ENCODE results near the gene TNFSF9. TPM values are rescaled to one million over a fixed set of nuclear protein-coding genes. Genes with fewer than 3 reads are reported as not detected.

TNFSF9 gene
- total RNA-seq, 2 experiments from 2014 or later = 20.9 to 22.3 TPM

- Histone ChIP-seq H3K4me1 (ENCODE audit: insufficient read depth, low read length, poor library complexity, severe bottlenecking) (peaks cover 42% of the 10 kb centered on the region), H3K4me2 (ENCODE audit: low read length) (no peak overlapping the region), H4K20me1 (ENCODE audit: insufficient read depth, low read length) (no peaks in the 10 kb centered on the region), H3K36me3 (ENCODE audit: insufficient read depth, low read length) (no peaks in the 10 kb centered on the region), H3K9me2 (ENCODE audit: insufficient read depth, low read length) (no peaks in the 10 kb centered on the region), H3K79me2 (ENCODE audit: insufficient read depth, low read depth, low read length) (peaks cover 6% of the 10 kb centered on the region; the same call in 1 of the 2 replicates), H2AFZ (ENCODE audit: low read length) (no peak overlapping the region), H3K9me3 (ENCODE audit: low read length) (no peaks in the 10 kb centered on the region), H3K27ac (ENCODE audit: low read depth, low read length, poor library complexity, severe bottlenecking) (no peak overlapping the region), H3K4me3 (ENCODE audit: low read depth, low read length, poor library complexity, severe bottlenecking) (no peak overlapping the region)
- TF ChIP-seq EZH2phosphoT487 (IDR thresholded peaks at IDR 0.05; ENCODE audit: borderline replicate concordance, low read depth, low read length) (no peak), CTCF (conservative IDR thresholded peaks at IDR 0.05; ENCODE audit: low read length) (no peak)
- intact Hi-C loops (cut with micrococcal nuclease; ENCODE audit: unreplicated experiment) = no loop called here
- BruUV-seq (replicated peaks) = no TSS peak
- no peak for DNase-seq (ENCODE audit: low spot score)
- POLR2A ChIA-PET = interaction anchor here (0.6 kb wide), 1 partner anchor 53 kb away, joined by 3 read pairs; no protein-coding TSS in a partner anchor
- CTCF ChIA-PET (ENCODE audit: unreplicated experiment) = no interaction called here
Measured at GRCh38 chr19:6484831-6485230, 46.0 kb upstream of the TNFSF9 start.

GRCh38 chr19:6489278-6490061, 41.4 kb upstream of the TNFSF9 start:
- no peaks in the 10 kb centered on the region for H4K20me1 ChIP-seq (ENCODE audit: insufficient read depth, low read length)
- H2AFZ ChIP-seq (ENCODE audit: low read length) = peak overlapping the region; percentile 95
- ChIA-PET CTCF (ENCODE audit: unreplicated experiment) (interaction anchor here (0.7 kb wide), 1 partner anchor 13 kb away, joined by 3 read pairs; no protein-coding TSS in a partner anchor), POLR2A (interaction anchor here (0.7 kb wide), 1 partner anchor 416 kb away, joined by 3 read pairs; no protein-coding TSS in a partner anchor)
- peak; percentile 79 for DNase-seq (ENCODE audit: low spot score)
- peaks cover 15% of the 10 kb centered on the region for H3K4me1 ChIP-seq (ENCODE audit: insufficient read depth, low read length, poor library complexity, severe bottlenecking)
- intact Hi-C loops (cut with micrococcal nuclease; ENCODE audit: unreplicated experiment) = no loop called here
- H3K79me2 ChIP-seq (ENCODE audit: insufficient read depth, low read depth, low read length) = no peaks in the 10 kb centered on the region
- peak overlapping the region; percentile 55 for H3K27ac ChIP-seq (ENCODE audit: low read depth, low read length, poor library complexity, severe bottlenecking)
- TF ChIP-seq CTCF (conservative IDR thresholded peaks at IDR 0.05; ENCODE audit: low read length) (no peak), EZH2phosphoT487 (IDR thresholded peaks at IDR 0.05; ENCODE audit: borderline replicate concordance, low read depth, low read length) (no peak)
- H3K36me3 ChIP-seq (ENCODE audit: insufficient read depth, low read length) = no peaks in the 10 kb centered on the region
- peak overlapping the region; percentile 74 for H3K4me2 ChIP-seq (ENCODE audit: low read length)
- no peaks in the 10 kb centered on the region for H3K9me2 ChIP-seq (ENCODE audit: insufficient read depth, low read length)
- peaks cover 5% of the 10 kb centered on the region; the same call in 1 of the 2 replicates for H3K9me3 ChIP-seq (ENCODE audit: low read length)
- BruUV-seq (replicated peaks) = no TSS peak
- peak overlapping the region; percentile 61 for H3K4me3 ChIP-seq (ENCODE audit: low read depth, low read length, poor library complexity, severe bottlenecking)

- no TSS peak for BruUV-seq (replicated peaks)
- Histone ChIP-seq H3K79me2 (ENCODE audit: insufficient read depth, low read depth, low read length) (no peaks in the 10 kb centered on the region), H3K9me2 (ENCODE audit: insufficient read depth, low read length) (no peaks in the 10 kb centered on the region), H3K4me3 (ENCODE audit: low read depth, low read length, poor library complexity, severe bottlenecking) (peak overlapping the region; percentile 61), H3K9me3 (ENCODE audit: low read length) (peaks cover 5% of the 10 kb centered on the region; the same call in 1 of the 2 replicates), H3K4me1 (ENCODE audit: insufficient read depth, low read length, poor library complexity, severe bottlenecking) (peaks cover 15% of the 10 kb centered on the region), H3K27ac (ENCODE audit: low read depth, low read length, poor library complexity, severe bottlenecking) (peak overlapping the region; percentile 55), H3K36me3 (ENCODE audit: insufficient read depth, low read length) (no peaks in the 10 kb centered on the region), H2AFZ (ENCODE audit: low read length) (peak overlapping the region; percentile 95), H3K4me2 (ENCODE audit: low read length) (peak overlapping the region; percentile 74), H4K20me1 (ENCODE audit: insufficient read depth, low read length) (no peaks in the 10 kb centered on the region)
- DNase-seq (ENCODE audit: low spot score) = no peak
- CTCF ChIA-PET (ENCODE audit: unreplicated experiment) = no interaction called here
- TF ChIP-seq EZH2phosphoT487 (IDR thresholded peaks at IDR 0.05; ENCODE audit: borderline replicate concordance, low read depth, low read length) (no peak), CTCF (conservative IDR thresholded peaks at IDR 0.05; ENCODE audit: low read length) (no peak)
- intact Hi-C loops (cut with micrococcal nuclease; ENCODE audit: unreplicated experiment) = no loop called here
- POLR2A ChIA-PET = interaction anchor here (0.7 kb wide), 2 partner anchors 140 to 415 kb away, joined by 3 to 4 read pairs; no protein-coding TSS in a partner anchor
Measured at GRCh38 chr19:6490134-6490533, 40.7 kb upstream of the TNFSF9 start.
